HEK293T (cell line): ENCODE results near the gene UBE2N.

Experiments
- ARNT ChIP-seq: fragments of 450-650 bp; IDR thresholded peaks from 2 replicates; pipeline ENCODE4 v1.6.1; 2017; ENCODE audit warnings: mild to moderate bottlenecking
- BHLHE40 ChIP-seq: fragments of 450-650 bp; IDR thresholded peaks from 2 replicates; pipeline ENCODE4 v1.6.1; 2016; ENCODE audit warnings: mild to moderate bottlenecking, moderate library complexity, borderline replicate concordance
- CTBP1 ChIP-seq: fragments of 450-650 bp; IDR thresholded peaks from 2 replicates; pipeline ENCODE4 v1.6.1; 2016; ENCODE audit warnings: borderline replicate concordance
- FOXK2 ChIP-seq: fragments of 450-650 bp; IDR thresholded peaks from 2 replicates; pipeline ENCODE4 v1.6.1; 2016; ENCODE audit warnings: mild to moderate bottlenecking
- HDGF ChIP-seq: fragments of 450-650 bp; IDR thresholded peaks from 2 replicates; pipeline ENCODE4 v1.6.1; 2017; ENCODE audit warnings: antibody characterized with exemption, borderline replicate concordance
- L3MBTL2 ChIP-seq: fragments of 450-650 bp; conservative IDR thresholded peaks from 2 replicates; pipeline ENCODE4 v1.6.1; 2016; ENCODE audit warnings: mild to moderate bottlenecking
- NFRKB ChIP-seq: fragments of 450-650 bp; IDR thresholded peaks from 2 replicates; pipeline ENCODE4 v1.6.1; 2016; ENCODE audit warnings: mild to moderate bottlenecking, moderate library complexity
- SP1 ChIP-seq: fragments of 450-650 bp; IDR thresholded peaks from 2 replicates; pipeline ENCODE4 v1.6.1; 2017
- SUZ12 ChIP-seq: fragments of 450-650 bp; IDR thresholded peaks from 2 replicates; pipeline ENCODE4 v1.6.1; 2016; ENCODE audit warnings: mild to moderate bottlenecking
- ZNF384 ChIP-seq: fragments of 450-650 bp; IDR thresholded peaks from 2 replicates; pipeline ENCODE4 v1.6.1; 2016

DNA sequence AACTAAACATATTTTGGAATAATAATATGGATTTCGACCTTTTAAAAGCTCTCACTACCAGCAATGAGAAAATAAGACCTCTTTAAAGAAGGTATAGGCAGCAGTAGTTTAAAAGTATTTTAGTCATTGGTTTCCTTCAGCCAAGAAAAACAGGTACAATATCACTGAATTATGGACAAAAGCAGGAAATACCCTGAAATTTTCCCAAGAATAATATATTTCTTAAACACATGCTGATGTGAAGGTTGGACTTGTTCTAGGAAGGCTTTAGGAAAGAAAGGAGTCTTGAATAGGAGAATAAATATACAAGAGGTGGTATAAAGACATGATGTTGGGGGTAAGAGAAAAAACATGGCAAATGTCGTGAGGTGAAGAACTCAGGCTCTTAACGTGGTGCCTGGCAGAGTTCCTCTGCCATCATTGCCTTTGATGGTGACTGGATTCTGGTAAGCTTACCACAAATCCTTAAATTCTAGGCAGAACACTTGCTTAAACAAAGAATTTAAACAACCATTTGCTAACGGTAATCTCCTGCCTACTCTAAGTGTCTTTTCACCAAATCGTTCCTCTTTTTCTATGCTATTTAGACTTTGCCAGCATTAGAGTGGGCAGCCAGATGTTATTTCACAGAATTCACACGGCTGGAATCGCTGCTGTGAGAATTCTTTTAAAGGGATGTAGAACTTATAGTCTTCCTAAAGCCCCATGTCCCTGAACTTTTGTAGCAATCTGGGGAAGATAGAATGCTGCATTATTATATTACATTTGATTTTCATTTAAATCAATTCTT is 75.9 kb downstream of the UBE2N start:
- TF ChIP-seq HDGF (no peak), SUZ12 (no peak), FOXK2 (no peak), ZNF384 (no peak), SP1 (no peak), CTBP1 (no peak), NFRKB (no peak), L3MBTL2 (no peak), BHLHE40 (no peak), ARNT (no peak)
